HepG2 (cell line): ENCODE results near the gene KIAA0040.

Experiments
- CEBPB ChIP-seq: IDR thresholded peaks from 2 replicates; pipeline ENCODE4 v1.6.1; 2011; ENCODE audit warnings: low read depth, low read length, improper control_type of control experiment, borderline replicate concordance
- EZH2 ChIP-seq: conservative IDR thresholded peaks from 2 replicates; pipeline ENCODE4 v1.6.1; 2012; ENCODE audit warnings: mild to moderate bottlenecking, low read depth, low read length, moderate library complexity
- FOXA1 ChIP-seq, 2 experiments: fragments of 450-650 bp in 1 of 2; sonication (generic) in 1 of 2; formaldehyde crosslinking in 1 of 2; IDR thresholded peaks; 2 replicates each; pipeline versions ENCODE4 v1.4.0 to v1.6.1; 2016 to 2020; ENCODE audit warnings: missing genetic modification reagents in 1 of 2
- HNF4A ChIP-seq: sonication (generic); formaldehyde crosslinking; IDR thresholded peaks from 2 replicates; pipeline ENCODE4 v1.4.0; 2020; ENCODE audit warnings: missing genetic modification reagents
- IRX3 ChIP-seq: sonication (generic); formaldehyde crosslinking; IDR thresholded peaks from 2 replicates; pipeline ENCODE4 v1.8.1; 2023; ENCODE audit warnings: mild to moderate bottlenecking, low read depth, missing genetic modification reagents, borderline replicate concordance
- SCMH1 ChIP-seq: sonication (generic); formaldehyde crosslinking; IDR thresholded peaks from 2 replicates; pipeline ENCODE4 v1.9.0; 2021; ENCODE audit warnings: missing genetic modification reagents, mild to moderate bottlenecking, borderline replicate concordance
- SMYD3 ChIP-seq: sonication (generic); formaldehyde crosslinking; IDR thresholded peaks from 2 replicates; pipeline ENCODE4 v1.8.1; 2023; ENCODE audit warnings: mild to moderate bottlenecking, missing genetic modification reagents
- SP2 ChIP-seq: sonication (generic); formaldehyde crosslinking; IDR thresholded peaks from 2 replicates; pipeline ENCODE4 v1.5.1; 2020; ENCODE audit warnings: mild to moderate bottlenecking, missing genetic modification reagents
- TBP ChIP-seq: sonication (generic); formaldehyde crosslinking; IDR thresholded peaks from 2 replicates; pipeline ENCODE4 v1.5.0; 2020; ENCODE audit warnings: missing genetic modification reagents
- ZFP36L2 ChIP-seq: sonication (generic); formaldehyde crosslinking; IDR thresholded peaks from 2 replicates; pipeline ENCODE4 v1.4.0; 2020; ENCODE audit warnings: missing genetic modification reagents
- ZNF432 ChIP-seq: sonication (generic); formaldehyde crosslinking; IDR thresholded peaks from 2 replicates; pipeline ENCODE4 v1.5.0; 2020; ENCODE audit warnings: missing genetic modification reagents, mild to moderate bottlenecking, borderline replicate concordance
- TF ChIP-seq, protein P1 (sequence below): IDR thresholded peaks from 2 replicates; pipeline ENCODE4 v1.6.1; 2012; ENCODE audit warnings: inconsistent platforms

DNA sequence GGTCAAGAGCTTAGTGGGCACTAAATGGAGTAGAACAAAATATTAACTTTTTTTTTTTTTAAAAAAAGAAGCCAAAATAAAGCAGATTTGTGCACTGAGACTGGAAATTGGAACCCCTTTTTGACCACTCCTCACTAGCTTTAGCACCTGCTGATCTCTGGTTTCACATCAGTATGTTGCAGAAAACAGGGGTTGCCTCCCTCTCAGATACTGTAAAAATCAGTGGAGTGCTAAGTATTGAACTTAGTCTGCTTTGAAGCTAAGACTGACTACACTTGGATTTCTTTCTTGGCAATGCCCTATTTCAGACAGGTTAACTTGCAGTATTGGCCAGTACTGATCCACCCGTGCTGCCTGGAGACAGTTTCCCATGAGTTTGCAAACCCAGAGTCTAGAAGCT, 2.7 kb upstream of the KIAA0040 start:
- TF ChIP-seq HNF4A (CRISPR knock-in tag) (no peak), FOXA1 (IDR thresholded peaks at IDR 0.05) (no peak), FOXA1 (CRISPR knock-in tag; IDR thresholded peaks at IDR 0.05) (no peak), SMYD3 (no peak), ZFP36L2 (CRISPR knock-in tag) (no peak), TBP (CRISPR knock-in tag) (no peak), SP2 (CRISPR knock-in tag) (no peak), SCMH1 (no peak), CEBPB (no peak), IRX3 (CRISPR knock-in tag) (no peak), EZH2 (no peak), ZNF432 (CRISPR knock-in tag) (no peak)
- TF ChIP-seq, protein P1, sequence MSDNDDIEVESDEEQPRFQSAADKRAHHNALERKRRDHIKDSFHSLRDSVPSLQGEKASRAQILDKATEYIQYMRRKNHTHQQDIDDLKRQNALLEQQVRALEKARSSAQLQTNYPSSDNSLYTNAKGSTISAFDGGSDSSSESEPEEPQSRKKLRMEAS: no peak
